K562 (cell line): ENCODE measurements around the gene SUCNR1. TPM values are rescaled to one million over a fixed set of nuclear protein-coding genes. Genes with fewer than 3 reads are reported as not detected.
A peak's percentile ranks its signal among the peaks of the same experiment; 100 is the strongest.

Experiments
- ATAC-seq: fragments of 200-7000 bp; cut with Tn5 transposase; 3 replicates; pipeline ENCODE4 v1.9.1; 2020; ENCODE audit warnings: moderate library complexity
- BruUV-seq: library from RNA; stranded (reverse); fragments of 400-500 nt; replicated peaks from 2 replicates; lab custom pipeline; 2021; lab: Mats Ljungman, UMichigan
- CTCF ChIA-PET: fragments of 300-600 bp; formaldehyde crosslinking; extraction: SDS; loops from one replicate; lab custom pipeline; 2021; ENCODE audit warnings: low intra/inter-chr PET ratio; lab: Yijun Ruan, JAX
- POLR2A ChIA-PET: fragments of 300-600, 350-650 bp; sonication (Branson Sonifier 250); formaldehyde crosslinking; extraction: SDS; loops from one replicate; lab custom pipeline; 2021; ENCODE audit warnings: antibody characterized with exemption, inconsistent platforms; lab: Yijun Ruan, JAX
- DNase-seq, 4 experiments: peaks; one replicate each; pipeline versions ENCODE4 v3.0.0 to v3.0.0-alpha.2; 2011 to 2018; ENCODE audit warnings: low spot score in 3 of 4, mixed read lengths in 3 of 4; ENCODE audit errors: extremely low read depth in 1 of 4
- FAIRE-seq: peaks from 2 replicates; lab custom pipeline; 2011; peaks lifted over from hg19 to GRCh38; lab: Jason Lieb, UNC
- H2AFZ ChIP-seq: 2 replicates; pipeline ENCODE4 v1.6.0; 2011; ENCODE audit warnings: low read depth, low read length, control low read depth, inconsistent platforms
- H3K27ac ChIP-seq: fragments of 200-600 bp; 3 replicates; pipeline ENCODE4 v1.8.0; 2011; ENCODE audit warnings: low read depth, mild to moderate bottlenecking, control low read depth, inconsistent platforms, low read length, moderate library complexity, mixed read lengths; ENCODE audit errors: extremely low read depth
- H3K27me3 ChIP-seq, 2 experiments: fragments of 300-600 bp in 1 of 2; 2 replicates in 1 of 2; 3 replicates in 1 of 2; pipeline versions ENCODE4 v1.6.0 to v1.8.0; 2011; ENCODE audit warnings: inconsistent platforms in 2 of 2, low read length in 2 of 2, mild to moderate bottlenecking in 1 of 2, mixed read lengths in 1 of 2, moderate library complexity in 1 of 2; ENCODE audit not compliant: control insufficient read depth in 2 of 2, insufficient read depth in 2 of 2
- H3K36me3 ChIP-seq: fragments of 300-600 bp; 3 replicates; pipeline ENCODE4 v1.8.0; 2011; ENCODE audit warnings: mild to moderate bottlenecking, low read length, inconsistent platforms; ENCODE audit not compliant: control insufficient read depth, insufficient read depth
- H3K4me1 ChIP-seq, 2 experiments: fragments of 200-600 bp in 1 of 2; replicated peaks in 1 of 2; 2 replicates in 1 of 2; 3 replicates in 1 of 2; pipeline versions ENCODE4 v1.5.1 to v1.8.0; 2011; ENCODE audit warnings: inconsistent platforms in 2 of 2, low read length in 2 of 2, mild to moderate bottlenecking in 1 of 2, mixed read lengths in 1 of 2, moderate library complexity in 1 of 2; ENCODE audit not compliant: control insufficient read depth in 2 of 2, insufficient read depth in 2 of 2
- H3K4me2 ChIP-seq: 2 replicates; pipeline ENCODE4 v1.6.1; 2011; ENCODE audit warnings: low read length, control low read depth, inconsistent platforms, mixed read lengths; ENCODE audit not compliant: insufficient read depth
- H3K4me3 ChIP-seq: fragments of 200-600 bp; sonication (generic), shearing (Covaris generic); 2 replicates; pipeline ENCODE4 v1.5.1; 2016; ENCODE audit warnings: control low read depth, inconsistent platforms
- H3K79me2 ChIP-seq: fragments of 200-600 bp; 3 replicates; pipeline ENCODE4 v1.8.0; 2011; ENCODE audit warnings: low read length, inconsistent platforms; ENCODE audit not compliant: control insufficient read depth, insufficient read depth
- H3K9ac ChIP-seq, 2 experiments: 2 replicates each; pipeline versions ENCODE4 v1.6.0 to v1.6.1; 2011; ENCODE audit warnings: low read depth in 2 of 2, low read length in 2 of 2, control low read depth in 1 of 2, inconsistent platforms in 1 of 2, mild to moderate bottlenecking in 1 of 2, mixed read lengths in 1 of 2; ENCODE audit not compliant: insufficient read depth in 1 of 2
- H3K9me1 ChIP-seq: one replicate; pipeline ENCODE4 v1.6.0; 2011; ENCODE audit warnings: inconsistent platforms, mild to moderate bottlenecking, low read length, moderate library complexity; ENCODE audit not compliant: control insufficient read depth, insufficient read depth
- H3K9me3 ChIP-seq: replicated peaks from 2 replicates; pipeline ENCODE4 v1.5.1; 2011; ENCODE audit warnings: low read depth, low read length, inconsistent platforms; ENCODE audit not compliant: control insufficient read depth, insufficient read depth
- H4K20me1 ChIP-seq: replicated peaks from 2 replicates; pipeline ENCODE4 v1.6.1; 2011; ENCODE audit warnings: low read length, inconsistent platforms, mixed read lengths; ENCODE audit not compliant: control insufficient read depth, insufficient read depth
- DMBX1 ChIP-seq: fragments of 250-450 bp; sonication (Bioruptor Pico); IDR thresholded peaks from 2 replicates; pipeline ENCODE4 v1.8.0; 2022; ENCODE audit warnings: inconsistent platforms, mild to moderate bottlenecking, moderate library complexity, borderline replicate concordance
- MAFF ChIP-seq: IDR thresholded peaks from 2 replicates; pipeline ENCODE4 v1.6.1; 2012; ENCODE audit warnings: low read length, improper control_type of control experiment
- MAFG ChIP-seq: fragments of 450-650 bp; conservative IDR thresholded peaks from 2 replicates; pipeline ENCODE4 v1.6.1; 2016; ENCODE audit warnings: missing genetic modification characterization, missing compliant biosample characterization
- SREBF1 ChIP-seq: fragments of 150-350 bp; IDR thresholded peaks from 2 replicates; pipeline ENCODE4 v1.6.1; 2014; ENCODE audit warnings: antibody characterized with exemption, low read depth, low read length, borderline replicate concordance
- XRCC3 ChIP-seq: fragments of 450-650 bp; IDR thresholded peaks from 2 replicates; pipeline ENCODE4 v1.6.1; 2017; ENCODE audit warnings: mild to moderate bottlenecking, moderate library complexity
- ZBTB17 ChIP-seq: fragments of 450-650 bp; formaldehyde crosslinking; IDR thresholded peaks from 2 replicates; pipeline ENCODE4 v1.4.0; 2020; ENCODE audit warnings: mild to moderate bottlenecking
- WGBS: fragments of 100-300 bp; shearing (Covaris generic); methylation state at CpG from one replicate; pipeline ENCODE4 v1.1.6; 2016; ENCODE audit warnings: low coverage, mixed read lengths; ENCODE audit not compliant: insufficient coverage; ENCODE audit errors: missing lambda C conversion rate; 5-methylcytosine and 5-hydroxymethylcytosine counted together
- in situ Hi-C: fragments of 300-500 bp; cut with MboI; formaldehyde crosslinking; loops from 4 replicates; pipeline ENCODE4 v1.15.0; 2018; ENCODE audit warnings: inconsistent platforms, mixed read lengths
- intact Hi-C: fragments of 100-400 bp; cut with micrococcal nuclease; formaldehyde crosslinking; loops from 2 replicates; pipeline ENCODE4 v1.14.2; 2022
- polyA plus RNA-seq, 8 experiments: library from polyadenylated mRNA; depleted of rRNA in 4 of 8; stranded (reverse) in 5 of 8; unstranded in 3 of 8; fragments of >200 nt; fragmentation: Nextera tagmentation in 2 of 8; fragmentation: Illumina TruSeq in 1 of 8; extraction: Ambion mirVana in 2 of 8; extraction: Trizol in 1 of 8; gene quantifications; 2 replicates each; pipeline versions ENCODE4 v1.2.1 to v1.2.3, GENCODE V29; 2011 to 2014; ENCODE audit warnings: inconsistent platforms in 1 of 8, missing spikeins in 1 of 8
- total RNA-seq, 7 experiments: library from RNA; depleted of rRNA in 6 of 7; stranded (reverse); fragments of >200 nt in 6 of 7; fragmentation: Illumina TruSeq in 2 of 7; extraction: Trizol in 2 of 7; gene quantifications; 2 replicates each; pipeline versions ENCODE4 v1.2.1 to v1.2.3, GENCODE V29; 2011 to 2021; ENCODE audit warnings: low replicate concordance in 1 of 7
- TF ChIP-seq, protein P1 (sequence below), 2 experiments: fragments of 450-650 bp; IDR thresholded peaks; 2 replicates each; pipeline ENCODE4 v1.6.1; 2016
- TF ChIP-seq, protein P2 (sequence below): sonication (generic); formaldehyde crosslinking; IDR thresholded peaks from 2 replicates; pipeline ENCODE4 v1.8.0; 2022; ENCODE audit warnings: missing genetic modification reagents, mild to moderate bottlenecking, borderline replicate concordance

SUCNR1 gene
- total and polyA plus RNA-seq, 9 of the 15 experiments (the other 6 are each of a cell fraction or from before 2014, with no cell fraction given): 0.04 to 0.54 (median 0.13) TPM

DNA sequence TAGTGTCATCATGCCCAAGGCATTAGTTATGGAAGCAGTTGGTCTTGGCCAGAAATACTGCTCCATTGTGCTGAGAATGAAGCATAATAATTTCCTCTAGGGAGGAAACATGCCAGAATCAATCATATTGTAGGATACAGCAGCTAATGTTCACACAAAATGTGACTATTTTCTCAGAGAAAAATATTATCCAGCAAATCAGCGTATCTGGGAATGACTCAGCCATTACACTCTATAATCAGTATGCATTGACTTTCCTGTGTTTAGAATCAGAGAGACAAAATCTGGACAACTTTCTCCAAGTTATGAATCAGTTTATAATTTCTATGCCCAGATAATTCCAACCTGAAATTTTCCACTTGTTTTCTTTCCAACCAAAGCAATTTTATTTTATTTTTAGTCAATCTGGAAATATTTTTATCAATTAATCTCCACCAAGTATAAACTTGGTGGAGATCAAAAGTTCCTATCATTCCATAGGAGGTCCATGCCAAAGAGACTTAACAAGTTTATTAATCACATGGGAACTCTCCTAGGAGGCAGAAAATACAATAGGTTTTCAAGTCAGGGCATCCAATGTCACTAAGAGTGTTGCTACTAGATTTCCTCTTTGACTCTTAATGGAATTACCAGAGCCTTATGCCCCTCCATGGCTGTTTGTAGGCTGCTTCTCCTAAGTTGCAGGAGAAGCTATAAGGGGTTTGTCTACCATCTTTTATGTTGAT, 36.4 kb downstream of the SUCNR1 start:
- DNase-seq (no peak), FAIRE-seq (no peak), ATAC-seq (no peak)
- Histone ChIP-seq H3K4me1 (0 out of 5 replicates have a peak, but pooled peaks cover 0 to 4% of the 10 kb centered on the region in 2 experiments), H3K4me3 (no peak overlapping the region), H3K27ac (no peak overlapping the region), H3K79me2 (no peaks in the 10 kb centered on the region), H3K9ac (no peak overlapping the region), H3K27me3 (no peaks in the 10 kb centered on the region), H3K9me3 (no peaks in the 10 kb centered on the region), H3K36me3 (no peaks in the 10 kb centered on the region), H4K20me1 (no peaks in the 10 kb centered on the region), H3K9me1 (no peaks in the 10 kb centered on the region), H2AFZ (no peak overlapping the region), H3K4me2 (no peak overlapping the region)
- no peak for TF ChIP-seq XRCC3
- TF ChIP-seq MAFG (tag): 0 out of 2 replicates have a peak, but pooled peaks have one; percentile 14
- no peak for TF ChIP-seq MAFF
- BruUV-seq: no TSS peak
- intact Hi-C loops (loop anchor here (10.0 kb wide), 1 partner anchor 745 kb away; no protein-coding TSS in a partner anchor), in situ Hi-C loops (loop anchor here (5.0 to 10.0 kb wide), 2 partner anchors 63 to 475 kb away; no protein-coding TSS in a partner anchor)
- POLR2A ChIA-PET: no interaction called here
- WGBS: 0% methylated on average over 1 of the region's 1 CpG
- CTCF ChIA-PET: interaction anchor here (0.7 kb wide), 1 partner anchor 136 kb away, joined by 3 read pairs; no protein-coding TSS in a partner anchor

DNA sequence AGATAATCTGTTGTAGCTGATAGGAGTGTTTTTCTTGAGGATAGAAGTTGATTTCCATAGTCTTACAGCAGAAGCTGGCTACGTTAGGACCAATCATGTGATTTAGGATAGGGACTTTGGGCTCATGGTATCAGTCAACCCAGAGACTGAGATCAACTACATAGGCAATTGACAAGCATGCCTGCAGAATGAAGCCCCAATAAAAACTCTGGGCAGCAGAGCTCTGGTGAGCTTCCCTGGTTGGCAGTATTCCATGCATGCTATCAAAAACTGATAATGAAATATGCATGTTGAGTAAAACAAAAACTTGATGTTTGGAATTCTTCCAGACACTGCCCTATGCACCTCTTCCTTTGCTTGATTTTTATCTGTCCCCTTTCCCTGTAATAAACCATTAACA, 38.0 kb downstream of the SUCNR1 start:
- Histone ChIP-seq H3K4me2 (no peak overlapping the region), H3K9ac (no peak overlapping the region), H3K4me3 (no peak overlapping the region), H4K20me1 (no peaks in the 10 kb centered on the region), H3K4me1 (0 out of 5 replicates have a peak, but pooled peaks cover 0 to 4% of the 10 kb centered on the region in 2 experiments), H3K27ac (no peak overlapping the region), H3K27me3 (no peaks in the 10 kb centered on the region), H3K79me2 (no peaks in the 10 kb centered on the region), H2AFZ (no peak overlapping the region), H3K9me1 (no peaks in the 10 kb centered on the region), H3K36me3 (no peaks in the 10 kb centered on the region), H3K9me3 (no peaks in the 10 kb centered on the region)
- ATAC-seq: no peak
- no peak for FAIRE-seq
- intact Hi-C loops (loop anchor here (10.0 kb wide), 1 partner anchor 747 kb away; no protein-coding TSS in a partner anchor), in situ Hi-C loops (loop anchor here (10.0 kb wide), 1 partner anchor 477 kb away; no protein-coding TSS in a partner anchor)
- ChIA-PET POLR2A (no interaction called here), CTCF (no interaction called here)
- 20% methylated on average over 1 of the region's 1 CpG for WGBS
- BruUV-seq: no TSS peak
- no peak for DNase-seq
- TF ChIP-seq DMBX1 (CRISPR knock-in tag) (no peak), SREBF1 (no peak), ZBTB17 (CRISPR knock-in tag) (peak; percentile 96)
- TF ChIP-seq, protein P1, sequence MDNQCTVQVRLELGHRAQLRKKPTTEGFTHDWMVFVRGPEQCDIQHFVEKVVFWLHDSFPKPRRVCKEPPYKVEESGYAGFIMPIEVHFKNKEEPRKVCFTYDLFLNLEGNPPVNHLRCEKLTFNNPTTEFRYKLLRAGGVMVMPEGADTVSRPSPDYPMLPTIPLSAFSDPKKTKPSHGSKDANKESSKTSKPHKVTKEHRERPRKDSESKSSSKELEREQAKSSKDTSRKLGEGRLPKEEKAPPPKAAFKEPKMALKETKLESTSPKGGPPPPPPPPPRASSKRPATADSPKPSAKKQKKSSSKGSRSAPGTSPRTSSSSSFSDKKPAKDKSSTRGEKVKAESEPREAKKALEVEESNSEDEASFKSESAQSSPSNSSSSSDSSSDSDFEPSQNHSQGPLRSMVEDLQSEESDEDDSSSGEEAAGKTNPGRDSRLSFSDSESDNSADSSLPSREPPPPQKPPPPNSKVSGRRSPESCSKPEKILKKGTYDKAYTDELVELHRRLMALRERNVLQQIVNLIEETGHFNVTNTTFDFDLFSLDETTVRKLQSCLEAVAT (IDR thresholded peaks at IDR 0.05): peak in 1 of 2 experiments; percentile 64; a peak in 1 of 4 replicates
- TF ChIP-seq, protein P2, sequence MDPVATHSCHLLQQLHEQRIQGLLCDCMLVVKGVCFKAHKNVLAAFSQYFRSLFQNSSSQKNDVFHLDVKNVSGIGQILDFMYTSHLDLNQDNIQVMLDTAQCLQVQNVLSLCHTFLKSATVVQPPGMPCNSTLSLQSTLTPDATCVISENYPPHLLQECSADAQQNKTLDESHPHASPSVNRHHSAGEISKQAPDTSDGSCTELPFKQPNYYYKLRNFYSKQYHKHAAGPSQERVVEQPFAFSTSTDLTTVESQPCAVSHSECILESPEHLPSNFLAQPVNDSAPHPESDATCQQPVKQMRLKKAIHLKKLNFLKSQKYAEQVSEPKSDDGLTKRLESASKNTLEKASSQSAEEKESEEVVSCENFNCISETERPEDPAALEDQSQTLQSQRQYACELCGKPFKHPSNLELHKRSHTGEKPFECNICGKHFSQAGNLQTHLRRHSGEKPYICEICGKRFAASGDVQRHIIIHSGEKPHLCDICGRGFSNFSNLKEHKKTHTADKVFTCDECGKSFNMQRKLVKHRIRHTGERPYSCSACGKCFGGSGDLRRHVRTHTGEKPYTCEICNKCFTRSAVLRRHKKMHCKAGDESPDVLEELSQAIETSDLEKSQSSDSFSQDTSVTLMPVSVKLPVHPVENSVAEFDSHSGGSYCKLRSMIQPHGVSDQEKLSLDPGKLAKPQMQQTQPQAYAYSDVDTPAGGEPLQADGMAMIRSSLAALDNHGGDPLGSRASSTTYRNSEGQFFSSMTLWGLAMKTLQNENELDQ: no peak
